Activated CD4-positive, alpha-beta T cell treated with anti-CD3 and anti-CD28 coated beads for 1 hour (primary cell): ENCODE results near the gene ZNF783.
A peak's percentile ranks its signal among the peaks of the same experiment; 100 is the strongest.
"Not testable (repeated sequence)": the region's sequence is repeated elsewhere in the genome, so short reads cannot be mapped to it uniquely, and the experiment has no call there.

ENCODE experiments used
- DNase-seq: peaks from one replicate; pipeline ENCODE4 v3.0.0-alpha.2; 2020

The ZNF783 gene

DNA sequence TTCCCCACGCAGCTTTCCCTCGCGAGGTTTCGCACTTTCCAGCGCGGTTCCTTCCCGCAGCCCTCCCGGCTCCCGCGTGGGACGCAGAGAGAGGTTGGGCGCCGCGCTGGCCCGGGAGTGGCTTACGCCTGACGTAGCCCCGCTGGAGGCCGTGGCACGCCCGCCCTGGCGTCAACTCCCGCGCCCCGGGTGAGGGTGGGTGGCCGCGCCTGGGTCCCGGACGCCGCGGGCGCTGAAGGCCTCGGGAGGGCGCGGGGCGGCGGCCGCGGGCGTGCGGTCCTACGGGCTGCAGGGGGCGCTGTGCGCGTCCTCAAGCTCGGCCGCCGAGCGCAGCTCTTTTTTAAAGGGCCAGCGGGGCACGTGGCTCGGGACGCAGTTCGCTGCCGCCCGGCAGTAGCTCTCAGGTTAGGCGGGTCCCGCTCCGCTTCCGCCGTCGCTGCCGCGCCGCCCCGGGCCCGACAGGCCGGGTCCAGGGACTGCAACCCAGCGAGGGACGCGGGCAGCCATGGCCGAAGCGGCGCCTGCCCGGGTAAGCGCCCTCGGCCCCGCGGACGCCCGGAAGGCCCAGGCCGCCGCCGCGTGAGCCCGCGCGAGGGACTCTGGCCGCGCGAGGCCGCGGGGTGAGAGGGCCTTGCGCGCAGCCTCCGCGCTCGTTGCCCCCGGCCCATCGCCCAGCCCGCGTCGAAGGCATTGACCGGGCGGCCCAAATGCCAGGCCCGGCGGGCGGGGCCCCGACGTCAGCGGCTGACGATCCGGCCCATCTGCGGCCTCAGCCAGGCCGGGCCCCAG, at the start of gene ZNF783:
Gene ZNF783, plus strand, starts transcription at position 368 of the 789 bp plus-strand sequence. Its CDS starts 138 bp downstream, at position 506.
- peak; percentile 79 for DNase-seq

DNA sequence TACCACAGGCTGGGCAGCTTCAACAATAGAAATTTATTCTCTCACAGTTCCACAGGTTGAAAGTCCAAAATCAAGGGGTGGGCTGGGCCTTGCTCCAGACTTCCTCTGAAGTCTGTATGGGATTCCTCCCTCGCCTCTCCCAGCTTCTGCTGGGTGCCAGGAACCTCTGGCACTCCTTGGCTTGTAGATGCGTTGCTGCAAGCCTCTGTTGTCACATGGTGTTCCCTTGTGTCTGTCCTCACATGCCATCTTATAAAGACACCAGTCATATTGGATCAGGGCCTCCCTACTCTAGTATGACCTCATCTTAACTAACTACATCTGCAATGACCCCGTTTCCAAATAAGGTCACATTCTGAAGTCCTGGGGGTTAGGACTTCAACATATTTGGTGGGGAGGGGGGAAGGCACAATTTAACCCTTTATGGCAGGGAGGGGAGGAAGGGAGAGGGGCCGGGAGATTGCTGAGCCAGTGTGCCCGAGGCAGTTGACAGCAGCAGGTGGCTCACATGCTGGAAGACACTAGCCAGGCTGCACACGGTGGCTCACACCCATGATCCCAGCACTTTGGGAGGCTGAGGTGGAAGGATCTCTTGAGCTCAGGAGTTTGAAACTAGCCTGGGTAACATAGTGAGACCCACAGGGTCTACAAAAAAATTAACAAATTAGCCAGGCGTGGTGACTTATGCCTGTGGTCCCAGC, 47.8 kb upstream of the ZNF783 start:
- DNase-seq: no peak

DNA sequence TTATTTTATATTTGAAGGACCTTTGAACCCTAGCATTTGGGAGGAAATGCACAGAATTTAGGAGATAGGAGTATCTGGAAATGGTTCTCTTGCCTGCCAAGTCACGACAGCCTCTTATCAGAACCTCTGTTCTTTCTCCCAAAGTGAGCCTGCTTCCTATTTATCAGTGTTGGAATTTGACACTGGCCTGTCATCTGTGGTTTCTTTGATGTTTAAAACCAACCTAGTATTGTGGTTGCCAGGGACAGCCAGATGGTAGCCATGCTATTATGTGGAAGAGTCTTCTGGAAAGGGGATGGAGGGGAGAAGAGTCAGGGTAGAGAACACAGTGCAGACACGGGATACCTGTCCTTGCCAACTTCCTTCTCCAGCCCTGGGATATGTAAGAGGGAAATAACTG, 45.6 kb upstream of the ZNF783 start:
- no peak for DNase-seq

DNA sequence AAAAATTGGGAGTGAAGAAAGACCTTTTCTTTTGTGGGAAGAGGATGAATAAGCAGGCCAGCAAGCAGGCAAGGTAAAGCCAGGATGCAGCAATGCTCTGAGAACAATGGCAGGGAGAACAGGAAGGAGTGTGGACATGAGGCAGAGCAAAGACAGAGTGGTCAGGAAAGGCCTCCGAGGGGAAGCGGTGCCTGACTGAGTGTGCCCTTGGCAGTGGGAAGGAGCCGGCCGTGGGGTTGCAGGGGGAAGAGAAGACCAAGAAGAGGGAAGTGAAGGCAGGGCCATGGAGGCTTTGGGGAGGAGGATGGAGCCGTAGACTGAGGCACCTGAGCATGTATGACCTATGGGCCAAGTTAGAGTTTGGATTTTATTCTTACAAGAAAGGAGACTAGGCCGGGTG, 44.4 kb upstream of the ZNF783 start:
- DNase-seq: no peak

DNA sequence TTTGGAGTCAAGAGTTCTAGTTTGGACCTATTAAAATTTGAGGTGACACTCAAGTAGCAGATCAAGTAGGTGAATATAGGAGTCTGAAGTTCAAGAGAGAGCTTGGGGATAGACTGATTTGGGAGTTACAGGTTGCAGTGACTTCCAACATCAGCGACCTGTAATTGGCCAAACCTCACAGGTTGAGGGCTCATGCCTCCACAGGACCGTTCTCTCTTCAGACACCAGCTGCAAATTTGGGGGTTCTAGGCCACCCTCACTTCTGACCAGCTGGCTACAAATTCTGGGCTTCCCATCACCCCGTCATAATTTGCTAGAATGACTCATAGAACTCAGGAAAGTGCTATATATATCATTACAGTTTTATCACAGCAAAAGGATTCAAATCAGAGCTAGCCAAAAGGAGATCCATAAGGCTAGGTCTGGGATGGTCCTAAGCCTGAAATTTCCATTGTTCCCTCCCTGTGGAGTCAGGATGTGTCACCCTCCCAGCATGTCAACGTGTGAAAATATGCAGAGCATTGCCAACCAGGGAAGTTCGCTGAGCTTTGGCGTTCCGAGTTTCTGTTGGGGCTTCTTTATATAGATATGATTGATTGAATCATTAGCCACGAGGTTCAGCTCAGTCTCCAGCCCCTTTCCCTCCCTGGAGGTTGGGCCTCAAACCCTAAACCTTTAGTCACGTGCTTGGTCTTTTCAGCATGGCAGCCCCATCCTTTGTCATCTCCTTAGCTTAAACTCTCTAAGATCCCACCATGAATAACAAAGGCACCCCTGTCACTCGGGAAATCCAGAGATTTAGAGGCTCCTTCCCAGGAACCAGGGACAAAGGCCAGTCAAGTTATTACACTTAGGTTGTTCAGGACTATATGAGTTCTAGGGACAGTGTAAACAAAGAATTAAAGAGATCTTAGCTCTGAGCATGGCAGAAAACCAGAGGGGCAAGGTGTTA, 43.3 kb upstream of the ZNF783 start:
- DNase-seq: no peak

DNA sequence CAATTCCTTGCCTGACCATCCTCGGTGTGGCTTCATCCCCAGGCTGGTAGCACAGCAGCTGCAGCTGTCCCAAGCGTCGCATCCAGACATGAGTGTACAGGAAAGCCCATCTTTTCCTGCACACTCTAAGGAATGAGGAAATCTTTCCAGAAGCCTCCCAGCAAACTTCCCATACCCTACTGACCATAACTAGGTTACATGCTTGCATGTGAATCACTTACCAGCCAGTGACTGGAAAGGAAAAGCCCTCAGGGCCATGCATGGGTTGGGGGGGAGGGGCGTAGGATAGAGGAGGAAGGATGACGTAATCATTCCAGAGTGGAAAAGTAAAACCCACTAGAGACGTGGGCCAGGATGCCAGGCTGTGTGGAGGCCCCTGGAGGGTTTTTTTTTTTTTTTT, 41.5 kb upstream of the ZNF783 start:
- DNase-seq: no peak

DNA sequence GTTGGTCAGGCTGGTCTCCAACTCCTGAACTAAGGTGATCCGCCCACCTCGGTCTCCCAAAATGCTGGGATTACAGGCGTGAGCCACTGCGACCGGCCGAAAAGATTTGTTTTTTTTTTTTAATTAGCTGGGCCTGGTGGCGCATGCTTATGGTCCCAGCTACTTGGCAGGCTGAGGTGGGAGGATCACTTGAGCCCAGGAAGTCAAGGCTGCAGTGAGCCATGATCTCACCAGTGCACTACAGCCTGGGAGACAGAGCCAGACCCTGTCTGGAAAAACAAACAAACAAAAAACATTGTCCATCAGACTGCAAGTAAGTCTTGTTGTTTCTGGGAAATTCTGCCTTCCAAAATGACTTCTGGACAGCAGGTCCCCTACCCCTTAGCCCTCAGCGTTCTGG, 38.8 kb upstream of the ZNF783 start:
- DNase-seq: no peak

DNA sequence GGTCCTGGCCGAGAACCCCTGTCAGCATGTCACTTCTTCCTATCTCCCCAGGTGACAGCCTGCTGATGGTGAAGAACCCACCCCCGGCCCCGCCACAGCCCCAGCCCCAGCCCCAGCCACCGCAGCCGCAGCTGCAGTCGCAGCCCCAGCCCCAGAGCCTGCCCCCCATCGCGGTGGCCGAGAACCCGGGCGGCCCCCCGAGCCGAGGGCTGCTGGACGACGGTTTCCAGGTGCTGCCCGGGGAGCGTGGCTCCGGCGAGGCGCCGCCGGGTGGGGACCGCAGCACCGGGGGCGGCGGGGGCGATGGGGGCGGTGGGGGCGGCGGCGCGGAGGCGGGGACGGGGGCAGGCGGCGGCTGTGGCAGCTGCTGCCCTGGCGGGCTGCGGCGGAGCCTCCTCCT, 38.2 kb upstream of the ZNF783 start:
- no peak for DNase-seq

DNA sequence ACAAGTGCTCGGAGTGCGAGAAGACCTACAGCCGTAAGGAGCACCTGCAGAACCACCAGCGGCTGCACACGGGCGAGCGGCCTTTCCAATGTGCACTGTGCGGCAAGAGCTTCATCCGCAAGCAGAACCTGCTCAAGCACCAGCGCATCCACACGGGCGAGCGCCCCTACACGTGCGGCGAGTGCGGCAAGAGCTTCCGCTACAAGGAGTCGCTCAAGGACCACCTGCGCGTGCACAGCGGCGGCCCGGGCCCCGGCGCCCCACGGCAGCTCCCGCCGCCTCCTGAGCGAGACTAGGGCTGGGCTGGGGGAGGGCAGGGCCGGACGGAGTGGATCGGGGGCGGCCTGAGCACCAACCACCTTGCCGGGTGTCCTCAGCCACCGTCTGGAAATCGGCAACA, 37.6 kb upstream of the ZNF783 start:
- DNase-seq: no peak

DNA sequence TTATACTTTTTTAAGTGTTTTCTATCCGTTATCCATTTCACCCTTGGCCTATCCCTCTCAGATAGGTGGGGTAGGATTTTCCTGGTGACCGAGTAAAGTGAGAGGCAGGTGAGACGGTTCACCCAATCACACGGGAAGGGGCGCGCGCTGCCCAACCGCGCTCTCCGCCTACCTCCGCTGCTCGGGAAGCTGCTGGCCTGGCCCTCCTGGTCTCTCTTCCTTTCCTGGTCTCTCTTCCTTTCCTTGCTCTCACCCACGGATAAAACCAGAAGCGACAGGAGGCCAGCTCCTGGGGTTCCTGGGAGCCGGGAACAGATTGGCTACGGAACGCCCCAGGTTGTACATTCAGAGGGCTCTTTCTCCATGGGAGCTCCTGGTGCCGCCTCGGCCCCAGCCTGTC, 36.9 kb upstream of the ZNF783 start:
- DNase-seq: no peak

DNA sequence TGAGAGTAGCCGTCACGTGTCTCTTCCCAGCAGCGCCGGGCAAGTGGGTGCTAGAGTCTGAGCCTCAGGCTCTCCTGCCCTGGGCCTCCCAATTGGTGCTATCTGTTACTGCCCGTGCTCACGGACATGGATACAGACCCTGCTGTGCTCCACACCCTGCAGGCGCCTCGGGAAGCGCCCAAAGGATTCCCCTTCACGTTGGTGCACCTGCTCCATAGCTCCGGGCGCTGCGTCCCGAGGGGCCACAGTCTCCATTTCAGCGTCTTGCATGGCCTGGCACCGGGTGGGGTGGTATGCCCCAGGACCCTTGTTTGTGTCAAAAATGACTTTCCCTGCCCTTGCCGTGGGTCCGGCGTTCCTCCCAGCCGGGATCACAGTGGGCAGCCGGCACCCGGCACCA, 36.3 kb upstream of the ZNF783 start:
- DNase-seq: no peak

DNA sequence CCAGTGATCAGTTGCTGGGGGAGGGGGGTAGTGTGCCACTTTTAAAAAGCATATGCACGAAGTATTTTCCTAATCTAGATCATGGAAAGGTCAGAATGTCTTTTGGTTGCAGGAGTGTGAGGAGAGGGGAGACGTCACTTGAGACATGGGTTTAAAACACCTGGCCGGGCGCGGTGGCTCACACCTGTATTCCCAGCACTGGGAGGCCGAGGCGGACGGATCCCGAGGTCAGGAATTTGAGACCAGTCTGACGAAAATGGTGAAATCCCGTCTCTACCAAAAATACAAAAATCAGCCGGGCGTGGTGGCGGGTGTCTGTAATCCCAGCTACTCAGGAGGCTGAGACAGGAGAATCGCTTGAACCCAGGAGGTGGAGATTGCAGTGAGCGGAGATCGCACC, 35.6 kb upstream of the ZNF783 start:
- not testable (repeated sequence) for DNase-seq

DNA sequence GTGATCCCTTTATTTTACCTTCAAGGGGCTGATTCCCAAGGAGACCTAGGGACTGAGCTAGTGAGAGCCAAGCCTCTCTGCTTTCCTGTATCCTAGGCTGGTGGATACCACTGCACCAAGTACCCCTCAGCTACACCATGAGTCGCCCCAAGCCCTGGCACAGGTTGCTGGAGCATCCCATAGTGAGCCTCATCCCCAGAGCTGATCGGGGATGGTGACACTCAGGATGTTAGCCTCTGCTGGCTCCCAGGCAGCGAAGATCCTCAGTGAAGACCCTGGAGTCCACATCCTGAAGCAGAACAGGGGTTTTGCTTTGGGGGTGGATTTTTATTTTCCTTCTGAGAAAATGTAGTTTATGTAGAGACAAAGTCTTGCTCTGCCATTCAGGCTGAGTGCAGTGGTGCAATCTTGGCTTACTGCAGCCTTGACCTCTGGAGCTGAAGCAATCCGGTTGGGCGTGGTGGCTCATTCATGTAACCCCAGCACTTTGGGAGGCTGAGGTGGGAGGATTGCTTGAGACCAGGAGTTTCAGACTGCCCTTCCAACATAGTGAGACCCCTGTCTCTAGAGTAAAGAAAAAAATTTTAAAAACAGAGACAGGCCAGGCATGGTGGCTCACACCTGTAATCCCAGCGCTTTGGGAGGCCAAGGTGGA, 35.0 kb upstream of the ZNF783 start:
- DNase-seq: no peak

DNA sequence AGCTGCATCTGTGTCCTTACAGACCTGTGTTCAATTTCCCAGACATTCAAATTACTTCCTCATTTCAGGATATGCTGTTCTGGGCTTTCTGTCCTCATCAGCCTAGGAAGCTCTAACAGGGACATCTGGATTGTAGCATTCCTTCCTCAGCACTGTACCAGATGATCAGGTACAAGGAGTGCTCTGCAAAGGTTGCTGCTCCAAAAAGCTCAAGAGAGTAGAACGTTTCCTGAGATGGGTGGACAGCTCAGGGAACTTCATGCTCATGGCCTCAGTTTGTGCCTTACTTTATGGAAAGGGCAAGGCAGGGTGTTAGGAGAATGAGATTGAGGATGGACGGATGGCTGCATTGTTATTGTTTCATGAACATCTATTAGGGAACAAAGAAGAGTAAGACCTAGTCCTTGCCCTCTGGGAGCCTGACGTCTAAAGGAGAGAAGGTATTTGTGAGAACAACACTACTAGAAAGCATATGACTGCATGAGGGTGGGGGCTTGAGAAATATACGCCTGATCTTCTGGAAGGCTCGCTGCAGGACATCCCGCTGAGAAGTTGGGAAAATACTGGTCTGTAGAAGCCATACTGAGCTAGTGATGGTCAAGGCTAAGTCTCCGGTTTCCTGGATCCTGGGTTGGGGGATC, 33.0 kb upstream of the ZNF783 start:
- no peak for DNase-seq

DNA sequence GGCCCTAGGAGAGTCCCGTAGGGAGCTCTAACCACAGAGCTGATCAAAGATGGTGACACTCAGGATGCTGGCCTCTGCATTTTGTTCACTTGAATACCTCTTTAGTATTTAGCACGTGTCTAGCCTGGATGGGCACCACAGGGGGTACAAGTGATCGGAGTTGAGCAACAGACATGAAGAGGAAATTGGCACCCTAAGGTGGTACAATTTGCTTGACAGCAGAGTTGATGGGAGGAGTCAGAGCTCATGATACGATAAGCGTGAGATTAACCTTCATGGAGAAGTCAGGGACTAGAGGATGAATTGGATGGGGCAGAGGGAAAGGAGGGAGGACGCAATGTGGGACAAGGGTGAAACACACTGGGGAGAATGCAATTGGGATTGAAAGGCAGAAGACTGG, 32.5 kb upstream of the ZNF783 start:
- DNase-seq: no peak

DNA sequence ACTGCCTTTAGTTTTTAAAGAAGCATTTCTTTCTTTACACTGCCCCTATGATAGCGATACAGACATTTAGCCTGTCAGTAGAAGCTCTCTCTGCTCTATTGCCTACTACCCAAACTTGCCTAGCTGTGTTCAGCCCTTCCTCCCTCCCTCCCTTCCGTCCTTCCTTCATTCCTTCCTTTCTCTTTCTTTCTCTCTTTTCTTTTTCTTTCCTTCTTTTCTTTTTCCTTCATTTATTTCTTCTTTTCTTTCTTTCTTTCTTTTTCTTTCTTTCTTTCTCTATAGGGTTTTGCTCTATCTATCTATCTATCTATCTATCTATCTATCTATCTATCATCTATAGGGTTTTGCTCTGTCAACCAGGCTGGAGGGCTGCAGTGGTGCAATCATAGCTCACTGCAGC, 29.6 kb upstream of the ZNF783 start:
- no peak for DNase-seq

DNA sequence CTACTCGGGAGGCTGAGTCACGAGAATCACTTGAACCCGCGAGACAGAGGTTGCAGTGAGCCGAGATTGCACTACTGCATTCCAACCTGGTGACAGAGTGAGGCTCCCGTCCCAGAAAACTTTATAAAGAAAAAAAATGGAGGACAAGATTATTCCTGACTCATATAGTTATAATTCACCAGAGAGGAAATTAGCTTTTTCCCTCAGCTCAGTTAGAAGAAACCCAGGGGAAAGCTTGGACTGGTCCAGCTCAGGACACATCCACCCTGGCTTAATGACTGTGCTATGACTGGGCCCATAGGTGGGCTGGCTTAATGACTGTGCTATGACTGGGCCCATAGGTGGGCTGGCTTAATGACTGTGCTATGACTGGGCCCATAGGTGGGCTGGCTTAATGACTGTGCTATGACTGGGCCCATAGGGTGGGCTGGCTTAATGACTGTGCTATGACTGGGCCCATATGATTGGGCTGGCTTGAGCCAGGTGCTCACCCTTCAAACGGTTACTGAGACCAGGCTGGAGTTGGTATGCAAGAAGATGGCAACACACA, 28.3 kb upstream of the ZNF783 start:
- DNase-seq: not testable (repeated sequence)

DNA sequence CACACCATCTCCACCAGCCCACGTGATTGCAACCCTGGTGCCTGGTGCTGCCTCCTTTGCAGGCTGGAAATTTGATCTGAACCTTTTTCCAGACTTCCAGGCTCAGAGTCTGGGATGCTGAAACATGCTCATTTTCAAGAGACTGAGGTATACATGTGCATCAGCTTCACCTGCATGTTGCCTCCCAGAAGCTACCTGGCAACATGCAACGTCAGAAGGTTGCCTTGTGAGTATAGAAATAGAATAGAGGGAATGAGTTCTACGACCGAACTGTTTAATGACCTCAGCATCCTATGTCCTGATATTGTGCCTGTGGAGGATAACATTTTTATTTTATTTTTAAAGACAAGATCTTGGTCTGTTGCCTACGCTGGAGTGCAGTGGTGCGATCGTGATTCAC, 24.5 kb upstream of the ZNF783 start:
- no peak for DNase-seq

DNA sequence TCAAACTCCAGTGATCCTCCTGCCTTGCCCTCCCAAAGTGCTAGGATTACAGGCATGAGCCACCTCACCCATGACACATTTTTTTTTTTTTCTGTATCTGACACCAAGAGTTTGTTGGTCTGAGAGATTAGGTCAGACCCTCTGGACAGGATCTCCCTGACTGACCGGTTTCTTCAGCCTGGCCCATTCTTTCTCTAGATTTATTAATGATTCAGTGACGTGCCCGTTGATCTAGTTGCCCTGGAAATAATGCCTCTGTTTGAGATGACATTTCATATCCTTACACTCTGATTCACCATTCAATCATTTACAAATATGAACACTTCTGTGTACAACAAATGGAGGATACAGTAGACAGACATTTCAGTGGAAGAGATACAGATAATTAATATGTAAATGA, 23.9 kb upstream of the ZNF783 start:
- no peak for DNase-seq

DNA sequence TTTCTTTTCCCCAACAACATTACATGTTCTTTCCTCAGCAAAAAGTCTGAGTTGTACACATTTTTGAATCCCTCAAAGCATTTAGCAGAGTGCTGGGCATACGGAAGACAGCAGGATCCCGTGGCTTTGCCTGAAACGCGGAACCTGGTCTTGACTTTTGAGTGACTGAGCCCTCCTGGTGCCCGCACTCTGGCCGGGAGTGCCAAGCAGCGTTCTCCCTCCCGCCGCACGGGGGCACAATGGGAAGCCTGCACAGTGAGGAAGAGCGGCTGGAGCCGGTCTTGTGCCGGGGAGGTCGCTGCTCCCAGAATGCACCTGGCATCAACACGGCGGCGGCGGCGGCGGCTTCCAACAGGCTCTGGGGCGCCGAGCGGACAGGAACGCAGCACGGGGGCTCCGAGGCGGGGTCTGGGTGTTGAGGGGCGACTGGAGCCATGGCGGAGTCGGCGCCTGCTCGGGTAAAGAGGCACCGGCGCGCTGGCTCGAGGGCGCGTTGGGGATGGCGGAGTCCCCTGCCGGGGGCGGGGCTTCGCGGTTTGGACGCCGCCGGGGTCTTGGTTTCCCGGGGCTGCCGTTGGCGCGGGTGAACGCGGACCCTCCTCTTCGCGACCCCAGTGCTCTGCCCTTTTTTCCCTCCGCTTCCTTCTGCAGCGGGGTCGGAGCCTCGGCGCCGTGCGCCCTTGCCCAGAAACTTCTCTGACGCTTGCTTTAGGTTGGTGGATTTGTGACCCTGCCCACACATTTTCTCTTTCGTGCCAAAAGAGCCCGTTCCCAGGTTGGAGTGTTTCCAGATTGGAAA, 22.5 kb upstream of the ZNF783 start, which contains the start of gene ZNF212:
Gene ZNF212, plus strand, starts transcription at position 307 of the 799 bp plus-strand sequence. Its CDS starts 128 bp downstream, at position 435.
- DNase-seq: peak; percentile 82

DNA sequence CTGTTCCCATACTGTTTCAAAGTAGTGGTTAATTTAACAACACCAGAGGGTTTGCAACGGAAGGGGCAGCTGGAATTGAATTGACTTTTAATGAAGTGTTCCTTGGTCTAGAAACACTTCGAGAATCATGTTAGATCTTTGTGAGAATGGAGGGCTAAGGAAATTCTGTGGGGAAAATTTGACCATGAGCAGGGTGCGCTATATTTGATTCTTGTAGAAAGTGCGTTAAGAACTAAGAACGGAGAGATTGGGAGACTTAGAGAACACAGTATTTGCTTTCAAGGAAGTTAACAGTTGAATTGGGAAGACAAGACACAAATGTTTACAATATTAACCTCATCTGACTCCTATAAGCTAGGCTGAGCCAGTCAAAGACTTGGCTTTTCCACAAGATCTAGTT, 21.4 kb upstream of the ZNF783 start:
- no peak for DNase-seq
